GM18519 (cell line): Measurements from ENCODE around the gene DCDC2.
"Not testable (repeated sequence)": the region's sequence is repeated elsewhere in the genome, so short reads cannot be mapped to it uniquely, and the experiment has no call there.

ENCODE experiments used
- ATAC-seq: cut with Tn5 transposase; IDR thresholded peaks from one replicate; pipeline ENCODE4 v1.9.1; 2021; ENCODE audit warnings: mild to moderate bottlenecking, moderate library complexity; ENCODE audit not compliant: unreplicated experiment, low FRiP score

DCDC2 gene

DNA sequence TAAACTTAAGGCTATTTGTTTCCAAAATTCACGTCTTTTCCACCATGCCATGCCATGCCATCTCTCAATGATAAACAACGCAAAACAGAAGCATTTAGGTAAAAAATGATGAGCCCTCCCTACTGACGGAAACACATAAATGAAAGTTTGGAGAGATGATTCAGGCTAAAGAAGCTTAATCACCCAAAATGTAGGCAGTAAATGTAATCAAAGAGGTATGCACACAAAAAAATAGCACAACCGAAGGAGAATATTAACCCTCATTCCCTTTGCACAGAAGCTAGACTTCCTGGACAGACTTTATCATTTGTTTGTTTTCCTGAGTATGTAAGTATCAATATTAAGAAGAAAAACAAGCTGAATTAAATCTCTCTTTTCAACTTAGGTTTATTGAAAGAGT lies 28.8 kb downstream of the DCDC2 start:
- ATAC-seq = no peak

DNA sequence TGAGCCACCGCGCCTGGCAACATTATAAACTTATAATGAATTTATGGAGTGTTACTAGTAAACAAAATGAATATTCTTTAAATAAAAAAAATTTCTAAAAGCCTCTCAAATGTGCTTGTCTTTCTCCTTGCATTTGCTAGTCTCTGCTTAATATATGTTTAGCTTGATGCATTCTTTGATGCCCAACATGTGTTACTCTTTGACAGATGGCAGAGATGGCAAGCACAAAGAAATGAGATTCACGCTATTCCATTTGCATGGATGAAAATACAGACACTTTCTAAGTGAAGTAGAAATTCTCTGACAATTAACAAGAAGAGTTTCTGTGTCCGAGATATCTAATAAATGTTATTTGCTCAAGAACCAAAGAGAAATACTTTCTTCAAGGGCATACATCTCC lies 30.1 kb downstream of the DCDC2 start:
- ATAC-seq = no peak

DNA sequence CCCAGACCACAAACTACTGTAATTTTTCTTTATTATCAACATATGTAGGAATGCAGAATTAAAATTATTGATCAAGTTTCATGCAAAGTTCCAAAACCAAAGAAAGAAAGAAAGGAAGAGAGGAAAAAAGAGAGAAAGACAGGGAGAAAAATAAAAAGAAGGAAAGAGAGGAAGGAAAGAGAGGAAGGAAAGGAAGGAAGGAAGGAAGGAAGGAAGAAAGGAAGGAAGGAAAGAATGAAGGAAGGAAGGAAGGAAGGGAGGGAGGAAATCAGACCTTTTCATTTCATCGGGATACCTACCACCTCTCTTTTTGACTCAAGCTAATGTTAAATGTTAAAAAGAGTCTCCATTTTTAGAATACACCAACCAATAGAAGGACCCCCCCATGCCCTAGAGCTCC lies 31.9 kb downstream of the DCDC2 start:
- ATAC-seq = no peak

DNA sequence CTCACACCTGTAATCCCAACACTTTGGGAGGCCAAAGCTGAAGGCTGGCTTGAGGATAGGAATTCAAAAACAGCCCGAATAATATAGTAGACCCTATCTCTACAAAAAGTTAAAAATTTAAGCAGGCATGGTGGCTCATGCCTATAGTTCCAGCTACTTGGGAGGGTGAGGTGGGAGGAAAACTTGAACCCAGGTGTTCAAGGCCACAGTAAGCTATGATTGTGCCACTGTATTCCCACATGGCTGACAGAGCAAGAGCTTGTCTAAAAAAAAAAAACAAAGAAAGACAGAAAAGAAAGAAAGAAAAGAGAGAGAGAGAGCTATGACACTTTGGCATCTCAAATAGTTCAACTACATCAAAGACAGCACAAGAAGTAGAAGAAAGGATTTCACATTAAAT lies 33.2 kb downstream of the DCDC2 start:
- no peak for ATAC-seq

DNA sequence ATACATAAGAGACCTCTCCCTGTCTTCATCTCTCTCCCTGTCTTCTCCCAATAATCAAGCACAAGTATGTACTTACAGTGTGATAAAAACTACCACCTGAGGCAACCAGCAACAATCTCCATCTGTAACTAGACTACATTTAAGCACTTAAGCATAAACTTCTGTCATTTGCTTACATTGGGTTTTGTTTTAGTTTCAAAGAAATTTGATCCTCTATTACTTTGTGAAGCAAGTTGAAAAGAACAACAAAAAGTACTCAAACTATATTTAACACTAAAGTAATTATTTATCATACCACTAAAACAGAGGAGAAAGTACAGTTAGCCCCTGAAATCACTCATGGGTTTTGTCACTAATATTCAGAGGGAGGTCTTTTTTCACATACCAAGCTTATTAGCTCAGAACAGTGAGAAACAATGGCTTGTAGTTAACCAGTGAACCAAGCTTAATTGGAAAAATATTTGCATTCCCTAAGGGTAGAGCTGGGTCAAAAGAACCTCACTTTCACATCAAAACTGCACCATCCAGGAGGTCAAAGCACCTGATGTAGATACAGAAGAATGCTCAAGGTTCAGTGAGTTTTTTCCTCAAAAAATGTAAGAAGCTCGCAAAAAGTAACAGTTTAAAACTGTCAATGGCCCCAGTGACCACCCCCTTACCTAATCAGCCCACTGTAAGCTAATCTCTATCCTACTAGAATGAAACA lies 34.1 kb downstream of the DCDC2 start:
- no peak for ATAC-seq

DNA sequence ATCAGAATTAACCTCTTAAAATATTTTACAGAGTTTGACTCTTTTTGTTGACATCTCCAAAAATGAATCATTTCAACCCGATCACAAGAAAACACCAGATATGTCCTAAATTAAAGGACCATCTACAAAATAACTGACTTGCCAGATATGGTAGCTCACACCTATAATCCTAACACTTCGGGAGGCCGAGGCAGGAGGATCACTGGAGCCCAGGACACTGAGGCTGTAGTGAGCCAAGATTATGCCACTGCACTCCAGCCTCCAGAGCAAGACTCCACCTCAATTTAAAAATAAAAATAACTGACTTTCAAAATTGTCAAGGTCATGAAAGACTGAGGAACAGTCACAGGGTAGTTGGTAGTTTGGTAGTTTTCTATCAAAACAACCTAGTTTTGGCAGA lies 34.9 kb downstream of the DCDC2 start:
- no peak for ATAC-seq

DNA sequence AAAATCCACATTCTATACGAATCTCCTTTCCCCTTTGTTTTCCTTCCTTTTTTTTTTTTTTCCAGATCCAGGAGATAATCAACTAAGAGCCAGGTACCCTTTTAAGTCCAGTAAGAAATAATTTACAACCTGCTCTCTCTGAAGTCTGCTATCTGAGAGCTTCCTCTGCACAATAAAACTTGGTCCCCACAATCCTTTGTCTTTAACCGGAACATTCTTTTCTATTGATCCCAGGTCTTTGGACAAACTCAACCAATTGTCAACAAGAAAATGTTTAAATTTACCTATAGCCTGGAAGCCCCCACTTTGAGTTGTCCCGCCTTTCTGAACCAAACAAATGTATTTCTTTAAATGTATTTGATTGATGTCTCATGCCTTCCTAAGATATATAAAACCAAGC lies 35.4 kb downstream of the DCDC2 start:
- ATAC-seq = not testable (repeated sequence)

DNA sequence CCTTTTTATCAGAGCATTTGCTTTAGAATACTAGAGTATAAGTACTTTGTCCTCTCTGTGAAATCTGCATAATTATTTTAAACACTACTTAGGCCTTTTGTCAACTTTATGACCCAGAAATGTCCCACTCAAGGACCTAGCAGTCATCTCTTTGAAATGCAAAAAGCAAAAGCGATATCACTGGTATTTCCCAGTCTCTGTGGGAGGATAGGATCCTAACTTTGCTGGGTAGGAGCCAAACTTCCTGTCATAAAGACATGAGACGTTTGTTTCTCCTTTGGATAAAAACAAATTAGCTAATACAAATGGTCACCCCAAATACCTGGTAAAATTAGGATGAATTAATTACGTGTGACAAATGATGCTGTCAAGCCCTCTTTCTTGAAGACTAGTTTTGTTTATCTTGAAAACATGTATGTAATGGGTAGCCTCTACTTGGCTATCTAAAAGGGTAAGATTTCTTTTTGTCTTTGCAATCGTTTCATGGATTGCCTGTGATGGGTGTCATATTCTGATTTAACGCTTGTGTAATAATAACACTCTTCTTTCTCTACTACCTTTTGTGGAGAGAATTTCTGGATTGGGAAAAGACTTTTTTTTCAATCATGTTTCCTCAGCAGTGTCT lies 36.2 kb downstream of the DCDC2 start:
- no peak for ATAC-seq

DNA sequence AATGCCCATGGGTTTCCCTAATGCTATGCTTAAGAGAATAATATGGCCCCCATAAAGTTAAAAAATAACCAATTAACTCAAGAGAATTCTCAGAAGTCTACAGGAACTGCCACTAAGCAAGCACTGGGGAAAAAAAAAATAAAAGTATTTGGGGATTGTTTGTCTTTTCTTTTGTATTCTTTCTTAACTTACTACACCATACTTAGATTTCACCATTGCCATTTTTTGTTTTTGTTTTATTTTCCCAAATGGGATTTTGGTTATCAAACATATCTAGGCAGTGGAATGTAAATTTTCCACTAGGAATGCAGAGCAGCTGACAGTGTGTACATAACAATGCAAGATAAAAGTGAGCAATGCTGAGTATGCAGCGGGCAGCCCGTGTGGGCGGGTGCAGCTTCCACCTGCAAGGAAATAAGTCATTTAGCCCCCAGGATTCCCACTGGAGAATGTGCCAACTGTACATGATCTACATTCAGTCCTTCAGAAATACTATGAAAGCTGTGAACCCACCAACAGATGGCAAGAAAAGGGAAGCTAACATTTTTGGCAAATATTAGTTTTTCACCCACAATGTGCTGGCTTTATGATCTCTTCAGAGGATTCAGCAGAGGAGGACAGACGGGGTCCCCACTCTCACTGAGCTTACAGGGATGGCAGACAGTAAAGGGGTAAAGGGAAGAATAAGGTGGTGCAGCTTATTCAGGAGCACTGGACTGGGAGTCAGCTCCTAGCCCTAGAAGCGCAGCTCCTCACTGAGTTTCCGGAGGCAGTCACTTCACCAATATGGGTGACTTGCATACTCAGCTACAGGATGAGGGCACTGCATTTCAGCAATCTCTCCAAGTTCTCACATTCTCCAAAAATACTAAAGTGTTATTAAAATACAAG lies 44.4 kb downstream of the DCDC2 start:
- ATAC-seq = no peak

DNA sequence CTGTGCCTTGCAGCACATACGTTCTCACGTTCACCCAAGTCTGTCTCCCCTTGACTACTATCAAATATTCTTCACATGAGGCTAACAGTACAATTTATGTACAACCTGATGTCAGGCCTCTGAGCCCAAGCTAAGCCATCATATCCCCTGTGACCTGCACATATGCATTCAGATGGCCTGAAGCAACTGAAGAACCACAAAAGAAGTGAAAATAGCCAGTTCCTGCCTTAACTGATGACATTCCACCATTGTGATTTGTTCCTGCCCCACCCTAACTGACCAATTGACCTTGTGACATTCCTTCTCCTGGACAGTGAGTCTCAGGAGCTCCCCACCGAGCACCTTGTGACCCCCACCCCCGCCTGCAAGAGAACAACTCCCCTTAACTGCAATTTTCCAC lies 46.1 kb downstream of the DCDC2 start:
- not testable (repeated sequence) for ATAC-seq

DNA sequence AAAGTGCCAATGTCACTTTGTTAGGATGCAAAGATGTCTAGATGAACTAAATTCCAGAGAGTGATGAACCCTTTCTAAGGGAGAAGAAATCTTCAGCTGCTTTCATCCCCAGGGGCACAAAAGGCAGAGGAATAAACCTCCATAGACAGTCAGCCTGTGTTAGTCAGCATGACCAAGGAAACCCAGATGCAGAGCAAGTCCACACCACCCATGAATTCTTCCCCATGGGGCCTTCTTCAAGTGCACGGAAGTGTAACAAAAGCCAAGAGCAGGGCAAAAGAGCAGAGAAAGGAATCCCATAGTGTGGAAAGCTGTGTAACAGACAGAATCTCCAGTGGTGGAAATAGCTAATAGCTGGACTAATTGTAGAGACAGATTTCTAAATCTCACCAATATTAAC lies 50.0 kb downstream of the DCDC2 start:
- ATAC-seq = no peak

DNA sequence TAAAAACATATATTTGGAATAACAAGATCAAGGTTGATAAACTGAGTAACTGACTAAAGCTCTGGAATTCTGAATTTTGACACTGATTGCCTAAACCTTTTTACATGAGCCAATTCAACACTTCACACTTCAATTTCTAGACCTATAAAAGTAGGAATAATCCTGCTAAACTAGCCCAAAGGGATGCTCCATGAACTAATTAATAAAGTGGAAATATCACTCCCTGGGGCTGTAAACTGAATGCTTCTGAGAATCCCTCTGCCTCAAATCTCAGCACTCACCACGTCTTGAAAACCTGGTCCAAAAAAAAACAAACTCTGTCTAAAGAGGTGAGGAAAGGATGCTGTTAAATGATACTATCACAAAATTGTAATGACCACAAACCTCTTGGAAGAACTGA lies 50.9 kb downstream of the DCDC2 start:
- no peak for ATAC-seq

DNA sequence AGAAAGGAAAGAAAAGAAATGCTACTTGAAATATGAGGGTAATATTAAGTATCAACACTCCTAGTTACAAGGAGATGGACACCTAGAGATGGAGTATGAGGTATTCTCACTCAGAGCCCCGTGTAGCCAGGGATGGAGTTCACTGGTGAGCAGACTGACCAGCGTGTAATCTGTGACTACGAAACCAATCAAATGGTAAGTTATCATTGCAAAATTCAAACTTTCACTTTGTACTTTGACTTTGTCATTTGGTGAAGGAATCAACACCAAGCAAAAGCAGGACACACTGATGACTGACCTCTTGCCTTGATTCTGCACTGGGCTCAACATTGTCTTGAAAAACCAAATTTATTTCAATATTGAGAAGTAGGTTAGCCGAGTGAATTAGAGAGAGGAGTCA lies 51.8 kb downstream of the DCDC2 start:
- ATAC-seq = no peak

DNA sequence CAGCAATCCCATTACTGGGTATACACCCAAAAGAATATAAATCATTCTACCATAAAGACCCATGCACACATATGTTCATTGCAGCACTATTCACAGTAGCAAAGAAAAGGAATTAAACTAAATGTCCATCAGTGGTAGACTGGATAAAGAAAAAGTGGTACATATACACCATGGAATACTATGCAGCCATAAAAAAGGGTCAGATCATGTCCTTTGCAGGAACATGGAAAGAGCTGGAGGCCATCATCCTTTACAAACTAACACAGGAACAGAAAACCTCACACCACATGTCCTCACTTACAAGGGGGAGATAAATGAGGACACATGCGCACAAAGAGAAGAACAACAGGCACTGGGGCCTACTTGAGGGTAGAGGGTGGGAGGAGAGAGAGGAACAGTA lies 60.9 kb downstream of the DCDC2 start:
- ATAC-seq = no peak

DNA sequence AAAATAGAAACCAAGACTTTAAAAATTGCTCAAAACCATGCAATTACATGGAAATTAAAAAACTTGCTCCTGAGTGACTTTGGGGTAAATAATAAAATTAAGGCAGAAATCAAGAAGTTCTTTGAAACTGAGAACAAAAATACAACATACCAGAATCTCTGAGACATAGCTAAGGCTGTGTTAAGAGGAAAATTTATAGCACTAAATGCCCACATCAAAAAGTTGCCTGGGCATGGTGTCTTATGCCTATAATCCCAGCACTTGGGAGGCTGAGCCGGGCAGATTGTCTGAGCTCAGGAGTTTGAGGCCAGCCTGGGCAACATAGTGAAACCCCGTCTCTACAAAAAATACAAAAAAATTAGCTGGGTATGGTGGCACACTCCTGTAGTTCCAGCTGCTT lies 64.0 kb downstream of the DCDC2 start:
- ATAC-seq = not testable (repeated sequence)

DNA sequence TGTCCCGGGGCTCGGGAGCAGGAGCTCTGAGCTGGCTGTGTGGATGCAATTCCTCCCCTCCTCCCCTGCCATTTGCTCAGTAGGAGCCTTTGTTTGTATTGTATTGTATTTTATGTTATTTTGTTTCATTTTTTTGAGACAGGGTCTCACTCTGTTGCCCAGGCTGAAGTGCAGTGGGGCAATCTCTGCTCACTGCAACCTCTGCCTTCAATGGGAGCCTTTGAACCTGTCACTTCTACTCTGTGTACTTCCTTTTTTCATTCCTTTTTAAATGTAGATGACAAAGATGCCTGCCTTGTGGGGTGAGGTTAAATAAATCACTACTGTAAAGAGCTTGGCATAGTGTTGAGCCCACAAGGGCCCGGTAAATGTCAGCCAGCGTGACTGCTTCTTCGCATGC lies 70.6 kb downstream of the DCDC2 start:
- ATAC-seq = no peak

DNA sequence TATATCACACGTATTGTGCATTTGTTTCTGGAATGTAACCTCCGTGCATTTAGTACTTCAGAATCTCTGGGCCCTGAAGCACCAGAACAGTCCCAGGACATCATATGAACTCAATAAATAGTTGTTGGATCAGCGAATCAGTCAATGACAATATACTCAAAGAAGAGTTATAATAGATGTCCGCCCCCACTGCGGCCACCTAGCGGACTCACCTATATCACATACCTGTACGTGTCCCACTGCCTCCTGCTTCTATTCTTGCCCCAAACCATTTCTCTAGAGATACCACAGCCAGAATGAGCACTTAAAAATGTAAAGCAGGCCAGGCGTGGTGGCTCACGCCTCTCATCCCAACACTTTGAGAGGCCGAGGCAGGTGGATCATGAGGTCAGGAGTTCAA lies 73.9 kb downstream of the DCDC2 start:
- no peak for ATAC-seq

DNA sequence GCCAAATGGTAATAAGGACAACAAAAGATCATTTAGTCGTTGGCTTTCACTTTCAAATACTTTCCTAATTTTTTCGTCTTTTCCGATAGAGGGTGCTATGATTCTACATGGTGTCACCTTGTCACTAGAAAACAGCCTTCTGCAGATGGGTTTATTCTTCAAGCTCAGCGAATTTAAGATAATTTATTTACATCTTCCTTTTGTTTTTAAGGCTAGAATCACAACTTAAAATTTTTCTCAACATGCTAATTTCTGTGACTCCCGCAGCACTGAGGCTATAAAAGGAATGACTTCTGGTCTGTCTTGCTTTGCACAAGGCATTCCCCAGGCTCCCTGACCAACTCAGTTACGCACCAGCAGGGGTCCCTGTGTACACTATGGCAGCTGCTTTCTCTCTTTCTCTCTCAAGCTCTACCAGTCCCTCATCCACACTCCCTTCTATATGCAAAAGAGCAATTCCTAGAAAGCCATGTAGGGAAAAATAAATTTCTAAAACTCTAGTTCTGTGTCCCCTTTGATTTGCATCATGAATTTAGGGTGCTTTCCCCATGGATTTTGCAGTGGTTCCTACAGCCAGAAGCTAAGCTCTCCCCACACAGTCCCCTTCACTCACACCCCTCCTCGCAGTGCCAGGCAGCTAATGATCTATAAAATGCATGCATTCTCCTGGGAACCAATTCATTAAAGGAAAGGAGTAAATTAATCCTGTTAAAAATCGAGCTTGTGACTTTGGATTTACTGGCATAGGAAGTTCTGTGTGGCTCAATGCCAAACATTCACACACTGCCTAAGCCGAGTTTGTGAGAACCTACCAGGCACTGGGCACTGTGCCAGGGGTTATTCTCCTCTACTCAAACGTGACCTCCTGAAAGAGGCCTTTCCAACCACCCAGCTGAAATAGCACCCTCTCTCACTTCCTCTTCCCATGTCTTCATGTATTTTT lies 74.5 kb downstream of the DCDC2 start:
- peak; percentile 74 for ATAC-seq

DNA sequence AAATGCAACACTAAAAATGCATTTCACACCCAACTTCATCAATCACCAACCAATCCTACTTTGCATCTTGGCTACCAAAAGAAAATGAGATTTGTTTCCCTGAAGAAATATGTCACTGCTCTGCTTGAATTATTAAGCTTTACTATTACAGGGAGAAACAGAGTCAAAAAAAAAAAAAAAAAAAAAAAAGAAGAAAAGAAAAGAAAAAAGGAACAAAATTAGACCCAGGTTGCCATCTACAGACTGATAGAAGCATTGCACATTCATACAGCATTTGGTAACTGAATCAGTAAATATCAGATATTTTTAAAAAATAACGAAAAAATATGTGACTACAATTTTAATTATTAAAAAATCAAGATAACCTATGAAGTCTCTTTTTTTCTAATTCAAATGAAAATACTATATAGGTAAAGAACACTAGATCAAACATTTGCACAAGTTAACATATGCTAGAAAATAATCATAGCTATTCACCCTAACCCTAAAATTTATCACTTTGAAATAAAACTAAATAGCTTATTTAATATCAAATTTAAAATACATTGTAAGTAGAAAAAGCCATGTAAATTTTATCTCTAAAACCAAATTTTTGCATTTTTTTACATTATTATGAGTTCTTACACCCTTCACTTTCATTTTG lies 83.3 kb downstream of the DCDC2 start:
- ATAC-seq = no peak
